Hepatocyte (in vitro differentiated cells): ENCODE data around the gene FAM13C.

Source experiments
- EZH2 ChIP-seq: fragments of 200-600 bp; sonication (generic); IDR thresholded peaks from 2 replicates; pipeline ENCODE4 v1.6.1; 2016; ENCODE audit warnings: antibody characterized with exemption, mild to moderate bottlenecking, borderline replicate concordance
- TF ChIP-seq, protein P1 (sequence below): fragments of 200-600 bp; sonication (generic); IDR thresholded peaks from 2 replicates; pipeline ENCODE4 v1.5.1; 2016; ENCODE audit warnings: antibody characterized with exemption, mild to moderate bottlenecking; ENCODE audit not compliant: poor library complexity

DNA sequence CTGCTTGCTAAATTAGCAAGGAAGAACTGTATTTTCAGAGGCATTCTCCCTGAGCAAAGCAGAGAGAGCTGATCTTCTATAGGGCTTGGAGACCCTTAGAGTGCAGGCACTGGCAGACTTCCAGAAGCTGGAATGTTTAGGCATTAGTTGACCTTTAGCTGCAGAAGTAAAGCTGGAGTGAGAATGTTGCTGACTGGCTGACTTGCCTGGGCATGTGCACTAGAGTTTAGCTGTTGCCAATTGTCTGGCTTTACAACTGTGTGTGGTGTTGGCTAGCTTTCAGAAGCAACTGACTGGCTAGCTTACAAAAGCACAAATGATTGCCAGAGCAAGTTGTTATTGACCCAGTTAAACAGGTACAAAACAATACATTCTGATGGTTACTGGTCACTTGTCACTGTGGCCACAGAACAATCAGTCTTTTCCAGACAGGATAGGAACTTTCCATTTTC lies 25.1 kb downstream of the FAM13C start:
- no peak for TF ChIP-seq EZH2
- TF ChIP-seq, protein P1, sequence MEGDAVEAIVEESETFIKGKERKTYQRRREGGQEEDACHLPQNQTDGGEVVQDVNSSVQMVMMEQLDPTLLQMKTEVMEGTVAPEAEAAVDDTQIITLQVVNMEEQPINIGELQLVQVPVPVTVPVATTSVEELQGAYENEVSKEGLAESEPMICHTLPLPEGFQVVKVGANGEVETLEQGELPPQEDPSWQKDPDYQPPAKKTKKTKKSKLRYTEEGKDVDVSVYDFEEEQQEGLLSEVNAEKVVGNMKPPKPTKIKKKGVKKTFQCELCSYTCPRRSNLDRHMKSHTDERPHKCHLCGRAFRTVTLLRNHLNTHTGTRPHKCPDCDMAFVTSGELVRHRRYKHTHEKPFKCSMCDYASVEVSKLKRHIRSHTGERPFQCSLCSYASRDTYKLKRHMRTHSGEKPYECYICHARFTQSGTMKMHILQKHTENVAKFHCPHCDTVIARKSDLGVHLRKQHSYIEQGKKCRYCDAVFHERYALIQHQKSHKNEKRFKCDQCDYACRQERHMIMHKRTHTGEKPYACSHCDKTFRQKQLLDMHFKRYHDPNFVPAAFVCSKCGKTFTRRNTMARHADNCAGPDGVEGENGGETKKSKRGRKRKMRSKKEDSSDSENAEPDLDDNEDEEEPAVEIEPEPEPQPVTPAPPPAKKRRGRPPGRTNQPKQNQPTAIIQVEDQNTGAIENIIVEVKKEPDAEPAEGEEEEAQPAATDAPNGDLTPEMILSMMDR: no peak
